WERI-Rb-1 (cell line): ENCODE data around the gene ESR2.

Source experiments
- DNase-seq: peaks from one replicate; pipeline ENCODE4 v3.0.0-alpha.2; 2020
- H3K27ac ChIP-seq: fragments of 250-450 bp; sonication (Bioruptor Pico); 2 replicates; pipeline ENCODE4 v1.5.1; 2020; ENCODE audit warnings: mild to moderate bottlenecking, moderate library complexity
- H3K27me3 ChIP-seq: fragments of 250-450 bp; sonication (Bioruptor Pico); 2 replicates; pipeline ENCODE4 v1.5.1; 2021; ENCODE audit warnings: mild to moderate bottlenecking, low read depth, moderate library complexity; ENCODE audit not compliant: insufficient read depth, severe bottlenecking
- H3K36me3 ChIP-seq: fragments of 250-450 bp; sonication (Bioruptor Pico); 2 replicates; pipeline ENCODE4 v1.5.1; 2020; ENCODE audit warnings: mild to moderate bottlenecking, moderate library complexity
- H3K4me3 ChIP-seq: 2 replicates; pipeline ENCODE4 v1.5.1; 2011; ENCODE audit warnings: low read depth, mild to moderate bottlenecking, control low read depth, low read length
- H3K9me3 ChIP-seq: fragments of 250-450 bp; sonication (Bioruptor Pico); 2 replicates; pipeline ENCODE4 v1.5.1; 2021; ENCODE audit warnings: mild to moderate bottlenecking, moderate library complexity; ENCODE audit not compliant: severe bottlenecking
- TF ChIP-seq, protein P1 (sequence below): IDR thresholded peaks from 2 replicates; pipeline ENCODE4 v1.5.1; 2011; ENCODE audit warnings: low read depth, mild to moderate bottlenecking, control low read depth, inconsistent platforms, low read length

ESR2 gene

DNA sequence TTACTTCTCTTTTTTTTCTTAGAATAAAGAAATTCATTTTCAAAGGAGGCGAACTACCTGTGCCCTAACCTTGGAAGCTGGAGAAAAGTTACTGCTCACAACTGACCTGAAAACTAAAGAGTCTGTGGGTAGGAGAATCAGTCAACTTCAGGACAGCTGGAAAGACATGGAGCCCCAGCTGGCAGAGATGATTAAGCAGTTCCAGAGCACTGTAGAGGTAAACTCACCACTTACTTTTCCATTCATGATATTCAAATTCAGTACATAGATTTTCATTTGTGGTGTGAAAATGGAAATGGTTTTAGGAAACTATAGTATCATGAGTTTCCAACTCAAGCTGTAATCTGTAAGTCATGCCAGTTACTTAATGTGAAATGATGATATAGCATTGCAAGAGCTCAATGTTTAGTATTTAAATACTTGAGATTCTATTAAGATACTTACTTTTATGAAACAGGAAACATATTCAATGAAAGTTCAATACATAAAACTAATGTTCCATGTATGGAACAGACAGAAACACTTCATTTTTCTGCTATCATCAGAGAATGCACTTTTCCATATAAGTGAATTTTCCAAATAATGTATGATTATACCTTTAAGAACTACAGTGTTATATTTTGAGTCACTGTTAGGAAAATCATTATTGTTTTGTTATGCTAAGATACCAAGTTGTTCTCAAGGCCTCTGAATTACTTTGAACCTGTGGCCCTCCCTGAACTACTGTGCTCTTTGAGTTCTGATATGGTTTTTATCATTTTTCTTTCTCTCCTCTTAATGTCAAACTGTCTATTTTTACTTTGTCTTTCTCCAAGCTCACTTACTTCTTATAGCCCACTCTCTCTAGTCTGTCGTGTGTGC is 119.0 kb downstream of the ESR2 start:
- H3K36me3 ChIP-seq, result peaks cover 73% of the 10 kb centered on the region
- no peaks in the 10 kb centered on the region for H3K9me3 ChIP-seq
- no peaks in the 10 kb centered on the region for H3K27me3 ChIP-seq
- no peak overlapping the region for H3K4me3 ChIP-seq
- no peak overlapping the region for H3K27ac ChIP-seq
- DNase-seq, result no peak
- TF ChIP-seq, protein P1, sequence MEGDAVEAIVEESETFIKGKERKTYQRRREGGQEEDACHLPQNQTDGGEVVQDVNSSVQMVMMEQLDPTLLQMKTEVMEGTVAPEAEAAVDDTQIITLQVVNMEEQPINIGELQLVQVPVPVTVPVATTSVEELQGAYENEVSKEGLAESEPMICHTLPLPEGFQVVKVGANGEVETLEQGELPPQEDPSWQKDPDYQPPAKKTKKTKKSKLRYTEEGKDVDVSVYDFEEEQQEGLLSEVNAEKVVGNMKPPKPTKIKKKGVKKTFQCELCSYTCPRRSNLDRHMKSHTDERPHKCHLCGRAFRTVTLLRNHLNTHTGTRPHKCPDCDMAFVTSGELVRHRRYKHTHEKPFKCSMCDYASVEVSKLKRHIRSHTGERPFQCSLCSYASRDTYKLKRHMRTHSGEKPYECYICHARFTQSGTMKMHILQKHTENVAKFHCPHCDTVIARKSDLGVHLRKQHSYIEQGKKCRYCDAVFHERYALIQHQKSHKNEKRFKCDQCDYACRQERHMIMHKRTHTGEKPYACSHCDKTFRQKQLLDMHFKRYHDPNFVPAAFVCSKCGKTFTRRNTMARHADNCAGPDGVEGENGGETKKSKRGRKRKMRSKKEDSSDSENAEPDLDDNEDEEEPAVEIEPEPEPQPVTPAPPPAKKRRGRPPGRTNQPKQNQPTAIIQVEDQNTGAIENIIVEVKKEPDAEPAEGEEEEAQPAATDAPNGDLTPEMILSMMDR, result no peak

- peaks cover 64% of the 10 kb centered on the region for H3K36me3 ChIP-seq
- H3K27ac ChIP-seq, result no peak overlapping the region
- DNase-seq, result no peak
- H3K27me3 ChIP-seq, result no peaks in the 10 kb centered on the region
- H3K4me3 ChIP-seq, result no peak overlapping the region
- TF ChIP-seq, protein P1, result no peak
- H3K9me3 ChIP-seq, result no peaks in the 10 kb centered on the region
Measured at GRCh38 chr14:64170181-64170580, 124.0 kb downstream of the ESR2 start.

DNA sequence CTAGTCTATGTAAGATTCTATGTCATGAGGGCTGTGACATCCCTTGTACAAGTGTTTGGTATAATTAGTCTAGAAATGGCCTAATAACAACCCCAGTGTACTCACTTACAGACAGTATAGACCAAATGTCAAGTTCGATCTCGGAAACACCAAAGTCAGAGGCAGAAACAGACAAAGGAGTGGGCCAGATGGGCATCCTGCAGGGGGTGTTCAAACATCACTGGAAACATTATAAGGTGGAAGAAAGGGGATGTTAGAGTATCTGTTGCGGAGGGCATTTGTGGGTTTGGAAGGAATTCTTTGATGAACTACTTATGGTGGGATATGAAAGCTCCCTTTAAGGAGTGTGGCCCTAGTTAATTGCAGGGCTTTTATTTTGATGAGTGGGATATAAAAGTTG is 134.6 kb downstream of the ESR2 start:
- H3K9me3 ChIP-seq, result no peaks in the 10 kb centered on the region
- H3K27ac ChIP-seq, result no peak overlapping the region
- peaks cover 33% of the 10 kb centered on the region for H3K36me3 ChIP-seq
- no peak for DNase-seq
- H3K27me3 ChIP-seq, result no peaks in the 10 kb centered on the region
- TF ChIP-seq, protein P1, result peak; percentile 21; the same call in 1 of the 2 replicates
- no peak overlapping the region for H3K4me3 ChIP-seq

DNA sequence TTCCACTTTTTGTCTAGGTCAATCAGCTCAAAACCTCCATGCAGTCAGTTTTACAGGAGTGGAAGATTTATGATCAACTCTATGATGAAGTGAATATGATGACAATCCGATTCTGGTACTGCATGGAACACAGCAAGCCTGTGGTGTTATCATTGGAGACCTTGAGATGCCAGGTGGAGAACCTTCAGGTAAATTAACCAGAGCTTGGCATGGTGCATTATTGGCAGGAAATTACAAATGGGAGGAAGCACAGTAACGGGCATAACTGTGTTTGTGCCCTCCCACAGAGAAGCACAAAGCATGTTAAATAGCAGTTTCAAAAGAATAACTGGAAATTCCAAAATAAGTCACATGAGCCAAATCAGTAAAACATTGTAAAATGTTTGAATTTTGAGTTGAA is 135.6 kb downstream of the ESR2 start:
- Histone ChIP-seq H3K4me3 (no peak overlapping the region), H3K27ac (no peak overlapping the region), H3K27me3 (no peaks in the 10 kb centered on the region), H3K9me3 (no peaks in the 10 kb centered on the region), H3K36me3 (peaks cover 28% of the 10 kb centered on the region)
- TF ChIP-seq, protein P1, result no peak
- no peak for DNase-seq

- H3K4me3 ChIP-seq, result no peak overlapping the region
- DNase-seq, result no peak
- no peaks in the 10 kb centered on the region for H3K9me3 ChIP-seq
- TF ChIP-seq, protein P1, result no peak
- no peaks in the 10 kb centered on the region for H3K27me3 ChIP-seq
- H3K27ac ChIP-seq, result no peak overlapping the region
- peaks cover 39% of the 10 kb centered on the region for H3K36me3 ChIP-seq
Measured at GRCh38 chr14:64149921-64150320, 144.2 kb downstream of the ESR2 start.
